Measurements from ENCODE around the gene CREBRF. TPM values are rescaled to one million over a fixed set of nuclear protein-coding genes. Genes with fewer than 3 reads are reported as not detected.

The CREBRF gene
- total RNA-seq, 1 experiment from 2014 or later = 12.3 TPM

GRCh38 chr5:173098787-173099186 lies 42.6 kb downstream of the CREBRF start:
- no peak overlapping the region for H3K4me3 ChIP-seq (ENCODE audit: low read depth, low read length)
- POLR2A ChIA-PET = no interaction called here
- intact Hi-C loops (cut with micrococcal nuclease; ENCODE audit: unreplicated experiment) = no loop called here
- H3K36me3 ChIP-seq (ENCODE audit: control insufficient read depth, insufficient read depth, low read length) = no peaks in the 10 kb centered on the region
- TF ChIP-seq, protein P1, sequence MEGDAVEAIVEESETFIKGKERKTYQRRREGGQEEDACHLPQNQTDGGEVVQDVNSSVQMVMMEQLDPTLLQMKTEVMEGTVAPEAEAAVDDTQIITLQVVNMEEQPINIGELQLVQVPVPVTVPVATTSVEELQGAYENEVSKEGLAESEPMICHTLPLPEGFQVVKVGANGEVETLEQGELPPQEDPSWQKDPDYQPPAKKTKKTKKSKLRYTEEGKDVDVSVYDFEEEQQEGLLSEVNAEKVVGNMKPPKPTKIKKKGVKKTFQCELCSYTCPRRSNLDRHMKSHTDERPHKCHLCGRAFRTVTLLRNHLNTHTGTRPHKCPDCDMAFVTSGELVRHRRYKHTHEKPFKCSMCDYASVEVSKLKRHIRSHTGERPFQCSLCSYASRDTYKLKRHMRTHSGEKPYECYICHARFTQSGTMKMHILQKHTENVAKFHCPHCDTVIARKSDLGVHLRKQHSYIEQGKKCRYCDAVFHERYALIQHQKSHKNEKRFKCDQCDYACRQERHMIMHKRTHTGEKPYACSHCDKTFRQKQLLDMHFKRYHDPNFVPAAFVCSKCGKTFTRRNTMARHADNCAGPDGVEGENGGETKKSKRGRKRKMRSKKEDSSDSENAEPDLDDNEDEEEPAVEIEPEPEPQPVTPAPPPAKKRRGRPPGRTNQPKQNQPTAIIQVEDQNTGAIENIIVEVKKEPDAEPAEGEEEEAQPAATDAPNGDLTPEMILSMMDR (IDR thresholded peaks at IDR 0.05; ENCODE audit: insufficient read depth in 1 of 2, low read depth in 1 of 2, low read length in 1 of 2, severe bottlenecking in 1 of 2, unreplicated experiment in 1 of 2) = no peak
- peaks cover 9% of the 10 kb centered on the region for H3K4me1 ChIP-seq
- Mint-ChIP-seq H3K36me3 (ENCODE audit: insufficient read depth, unreplicated experiment) (no peaks in the 10 kb centered on the region), H3K4me3 (ENCODE audit: unreplicated experiment) (no peak overlapping the region), H3K27ac (ENCODE audit: unreplicated experiment) (no peak overlapping the region), H3K4me1 (ENCODE audit: low read depth, unreplicated experiment) (peaks cover 16% of the 10 kb centered on the region), H3K27me3 (ENCODE audit: insufficient read depth, unreplicated experiment) (no peaks in the 10 kb centered on the region), H3K9me3 (ENCODE audit: unreplicated experiment) (no peaks in the 10 kb centered on the region)
- H3K27me3 ChIP-seq (replicated peaks; ENCODE audit: control insufficient read depth, insufficient read depth, low read length) = no peaks in the 10 kb centered on the region
- no TSS peak for BruUV-seq (replicated peaks)
- CTCF ChIA-PET = no interaction called here
- DNase-seq = no peak
- peaks cover 10% of the 10 kb centered on the region for H3K9me3 ChIP-seq

GRCh38 chr5:173099461-173099860 lies 43.3 kb downstream of the CREBRF start:
- peaks cover 3% of the 10 kb centered on the region for H3K4me1 ChIP-seq
- Mint-ChIP-seq H3K4me3 (ENCODE audit: unreplicated experiment) (no peak overlapping the region), H3K36me3 (ENCODE audit: insufficient read depth, unreplicated experiment) (no peaks in the 10 kb centered on the region), H3K4me1 (ENCODE audit: low read depth, unreplicated experiment) (peaks cover 9% of the 10 kb centered on the region), H3K9me3 (ENCODE audit: unreplicated experiment) (no peaks in the 10 kb centered on the region), H3K27me3 (ENCODE audit: insufficient read depth, unreplicated experiment) (no peaks in the 10 kb centered on the region), H3K27ac (ENCODE audit: unreplicated experiment) (no peak overlapping the region)
- no peaks in the 10 kb centered on the region for H3K27me3 ChIP-seq (replicated peaks; ENCODE audit: control insufficient read depth, insufficient read depth, low read length)
- ChIA-PET CTCF (no interaction called here), POLR2A (no interaction called here)
- H3K9me3 ChIP-seq = peaks cover 10% of the 10 kb centered on the region
- no peaks in the 10 kb centered on the region for H3K36me3 ChIP-seq (ENCODE audit: control insufficient read depth, insufficient read depth, low read length)
- intact Hi-C loops (cut with micrococcal nuclease; ENCODE audit: unreplicated experiment) = no loop called here
- TF ChIP-seq, protein P1 (IDR thresholded peaks at IDR 0.05; ENCODE audit: insufficient read depth in 1 of 2, low read depth in 1 of 2, low read length in 1 of 2, severe bottlenecking in 1 of 2, unreplicated experiment in 1 of 2) = no peak
- no TSS peak for BruUV-seq (replicated peaks)
- no peak for DNase-seq
- no peak overlapping the region for H3K4me3 ChIP-seq (ENCODE audit: low read depth, low read length)

DNA sequence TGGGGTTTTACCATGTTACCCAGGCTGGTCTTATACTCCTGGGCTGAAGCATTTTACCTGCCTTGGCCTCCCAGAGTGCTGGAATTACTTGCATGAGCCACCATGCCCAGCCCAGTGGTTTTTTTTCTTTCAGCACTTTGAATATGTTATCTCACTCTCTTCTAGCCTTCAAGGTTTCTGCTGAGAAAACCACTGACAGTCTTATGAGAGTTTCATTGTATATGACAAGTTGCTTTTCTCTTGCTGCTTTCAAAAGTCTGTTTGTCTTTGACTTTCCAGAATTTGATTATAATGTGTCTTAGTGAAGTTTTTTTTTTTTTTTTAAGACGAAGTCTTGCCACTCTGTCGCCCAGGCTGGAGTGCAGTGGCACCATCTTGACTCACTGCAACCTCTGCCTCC lies 45.1 kb downstream of the CREBRF start:
- Histone ChIP-seq H3K27me3 (replicated peaks; ENCODE audit: control insufficient read depth, insufficient read depth, low read length) (no peaks in the 10 kb centered on the region), H3K9me3 (peaks cover 10% of the 10 kb centered on the region), H3K36me3 (ENCODE audit: control insufficient read depth, insufficient read depth, low read length) (no peaks in the 10 kb centered on the region), H3K4me3 (ENCODE audit: low read depth, low read length) (no peak overlapping the region), H3K4me1 (no peaks in the 10 kb centered on the region)
- Mint-ChIP-seq H3K4me3 (ENCODE audit: unreplicated experiment) (no peak overlapping the region), H3K36me3 (ENCODE audit: insufficient read depth, unreplicated experiment) (no peaks in the 10 kb centered on the region), H3K27me3 (ENCODE audit: insufficient read depth, unreplicated experiment) (no peaks in the 10 kb centered on the region), H3K9me3 (ENCODE audit: unreplicated experiment) (no peaks in the 10 kb centered on the region), H3K4me1 (ENCODE audit: low read depth, unreplicated experiment) (peaks cover 7% of the 10 kb centered on the region), H3K27ac (ENCODE audit: unreplicated experiment) (no peak overlapping the region)
- no TSS peak for BruUV-seq (replicated peaks)
- DNase-seq = no peak
- intact Hi-C loops (cut with micrococcal nuclease; ENCODE audit: unreplicated experiment) = no loop called here
- ChIA-PET CTCF (no interaction called here), POLR2A (no interaction called here)
- TF ChIP-seq, protein P1 (IDR thresholded peaks at IDR 0.05; ENCODE audit: insufficient read depth in 1 of 2, low read depth in 1 of 2, low read length in 1 of 2, severe bottlenecking in 1 of 2, unreplicated experiment in 1 of 2) = no peak
